ENCODE measurements around the gene KIF17.
"Not testable (repeated sequence)": the region's sequence is repeated elsewhere in the genome, so short reads cannot be mapped to it uniquely, and the experiment has no call there.

Gene KIF17

DNA sequence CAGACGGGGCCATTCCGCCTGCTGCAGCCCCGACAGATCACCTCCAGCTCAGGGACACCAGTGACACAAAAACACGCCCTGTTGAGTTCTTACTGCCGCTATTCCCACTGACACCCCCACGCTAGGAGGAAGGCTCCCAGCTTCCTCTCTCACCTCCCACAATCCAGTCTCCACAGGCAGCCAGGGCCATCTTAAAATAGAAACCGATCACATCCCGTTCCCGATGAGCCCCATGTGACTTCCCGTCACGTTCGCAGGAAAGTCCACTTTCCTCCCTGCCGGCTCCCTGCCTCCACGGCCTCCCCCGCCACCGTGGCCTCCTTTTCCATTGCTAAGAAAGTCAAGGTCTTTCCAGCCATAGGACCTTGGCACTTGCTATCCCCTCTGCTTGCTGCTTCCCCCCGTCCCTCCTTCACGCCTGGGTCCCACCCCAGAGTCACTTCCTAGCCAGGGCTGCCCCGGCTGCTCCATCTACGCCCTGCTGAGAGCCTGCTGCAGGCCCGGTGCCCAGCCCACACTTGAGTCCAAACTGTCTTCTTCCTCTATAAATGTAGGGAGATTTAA, 32.6 kb downstream of the KIF17 start:
- no peak for DNase-seq

DNA sequence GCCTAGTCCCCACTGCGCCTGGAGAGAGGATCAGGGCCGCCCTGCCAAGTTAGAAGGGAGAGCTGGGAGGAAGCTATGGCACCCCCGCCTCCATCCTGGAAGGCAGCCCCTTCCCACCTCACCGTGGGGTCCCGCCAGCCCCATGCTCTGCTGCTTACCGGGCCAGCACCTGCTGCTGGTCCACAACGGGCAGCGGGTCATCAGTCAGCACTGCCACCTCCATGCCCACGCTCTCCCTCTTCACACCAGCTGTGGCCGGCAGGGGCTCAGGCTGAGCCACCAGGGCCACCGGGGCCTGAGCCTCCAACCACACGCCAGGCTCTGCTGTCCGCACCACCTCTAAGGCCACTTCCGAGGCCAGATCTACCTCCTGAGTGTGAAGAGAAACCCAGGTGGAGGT, 33.2 kb downstream of the KIF17 start:
- DNase-seq: no peak

DNA sequence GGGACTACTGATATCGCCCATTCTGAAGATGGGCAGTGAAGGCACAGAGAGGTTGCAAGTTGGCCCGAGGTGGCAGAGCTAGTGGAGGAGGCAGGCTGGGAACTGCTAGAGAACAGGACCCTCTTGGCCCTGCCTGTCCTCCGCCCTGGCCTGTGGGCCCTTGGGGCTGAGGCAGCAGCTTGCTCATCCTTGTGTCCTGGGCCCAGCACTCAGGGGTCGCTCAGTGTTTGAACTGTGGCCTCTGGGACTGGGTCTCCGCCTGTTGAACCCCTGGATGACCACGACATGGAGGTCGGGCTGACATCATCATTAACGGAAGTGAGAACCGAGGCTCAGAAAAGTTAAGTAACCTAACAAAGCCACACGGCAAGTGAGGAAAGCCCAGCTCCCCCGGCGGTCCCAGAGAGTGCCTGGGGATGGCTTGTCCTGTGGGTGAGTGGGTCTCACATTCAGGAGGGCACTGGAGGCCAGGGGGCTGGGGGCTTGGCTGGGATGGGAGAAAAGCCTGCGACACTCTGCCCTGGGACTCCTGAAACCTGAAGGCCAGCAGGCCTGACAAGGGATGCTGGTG, 33.7 kb downstream of the KIF17 start:
- no peak for DNase-seq

GRCh38 chr1:20683614-20684013, 34.2 kb downstream of the KIF17 start:
- no peak for DNase-seq

DNA sequence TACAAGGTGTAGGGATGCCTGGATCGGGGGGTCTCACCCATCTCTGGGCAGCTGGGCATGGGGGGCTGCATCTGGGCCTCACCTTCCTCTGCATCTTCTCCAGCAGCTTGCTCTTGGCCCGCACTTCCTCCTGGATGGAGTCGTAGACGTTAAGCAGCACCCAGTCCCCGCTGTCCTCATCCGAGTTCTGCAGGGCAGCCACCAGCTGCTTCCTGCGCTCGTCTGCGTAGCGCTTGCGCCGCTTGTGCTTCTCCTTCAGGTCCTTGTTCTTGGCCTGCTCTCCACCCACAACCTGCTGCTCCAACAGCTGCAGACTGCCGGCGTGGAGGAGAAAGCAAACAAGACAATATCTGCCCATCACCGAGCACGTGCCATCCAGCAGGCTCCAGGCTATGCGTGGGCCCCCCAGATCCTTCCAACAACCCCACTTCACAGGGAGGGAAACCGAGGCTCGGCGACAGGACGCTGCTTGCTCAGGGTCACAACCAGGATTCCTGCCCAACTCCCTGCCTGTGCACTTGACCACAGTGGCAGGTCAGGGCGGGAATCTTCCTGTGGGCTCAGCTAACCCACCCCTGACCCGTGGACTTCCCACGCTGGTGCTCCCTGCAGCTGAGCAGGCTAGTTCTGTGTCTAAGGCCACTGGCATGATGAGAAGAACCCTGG, 35.1 kb downstream of the KIF17 start:
- no peak for DNase-seq

DNA sequence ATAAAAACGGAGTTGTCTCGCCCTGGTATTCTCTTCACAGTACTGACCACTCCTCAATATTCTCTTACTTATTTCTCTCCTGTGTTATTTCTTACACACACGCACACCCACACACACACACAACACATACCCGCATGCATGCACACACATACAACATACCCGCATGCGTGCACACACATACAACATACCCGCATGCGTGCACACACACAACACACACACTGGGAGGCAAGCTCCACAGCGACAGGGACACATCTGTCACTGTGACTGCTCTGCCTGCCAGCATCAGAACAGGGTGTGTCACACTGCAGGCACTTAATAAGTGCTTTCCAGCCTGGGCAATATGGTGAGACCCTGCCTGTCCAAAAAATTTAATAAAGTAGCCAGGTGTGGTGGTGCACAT, 35.8 kb downstream of the KIF17 start:
- DNase-seq: no peak

- DNase-seq: no peak
These were observed 37.5 kb downstream of the KIF17 start for GRCh38 chr1:20680269-20680668.

GRCh38 chr1:20678599-20678998, 39.2 kb downstream of the KIF17 start:
- no peak for DNase-seq

DNA sequence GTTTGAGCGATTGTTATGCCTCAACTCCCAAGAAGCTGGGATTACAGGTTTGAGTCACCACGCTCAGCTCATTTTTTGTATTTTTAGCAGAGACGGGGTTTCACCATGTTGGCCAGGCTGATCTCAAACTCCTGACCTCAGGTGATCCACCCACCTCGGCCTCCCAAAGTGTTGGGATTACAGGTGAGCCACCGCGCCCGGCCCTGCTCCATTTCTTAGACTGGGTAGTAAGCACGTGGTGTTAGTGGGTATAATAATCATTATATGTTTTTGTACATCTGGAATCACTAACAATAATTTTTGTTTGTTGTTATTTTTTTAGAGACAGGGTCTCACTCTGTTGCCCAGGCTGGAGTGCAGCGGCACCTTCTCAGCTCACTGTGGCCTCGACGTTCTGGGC, 44.2 kb downstream of the KIF17 start:
- not testable (repeated sequence) for DNase-seq

DNA sequence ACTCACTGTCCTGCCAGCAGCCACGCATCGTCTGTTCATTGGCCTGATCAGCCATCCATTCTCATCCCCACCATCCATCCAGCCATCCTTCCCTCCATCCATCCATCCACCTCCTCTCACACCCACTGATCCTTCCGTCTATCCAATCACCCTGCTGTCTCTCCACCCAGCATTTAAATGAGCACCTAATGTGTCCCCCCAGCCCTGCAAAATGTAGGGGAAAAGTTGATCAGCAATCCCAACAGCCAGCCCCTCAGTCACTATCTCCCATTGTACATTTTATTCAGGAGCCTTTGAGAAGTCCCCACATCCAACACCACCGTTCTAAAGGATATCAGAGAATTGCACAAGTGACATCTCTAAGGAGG, 45.6 kb downstream of the KIF17 start:
- DNase-seq: no peak

GRCh38 chr1:20670936-20671335, 46.9 kb downstream of the KIF17 start:
- no peak for DNase-seq

DNA sequence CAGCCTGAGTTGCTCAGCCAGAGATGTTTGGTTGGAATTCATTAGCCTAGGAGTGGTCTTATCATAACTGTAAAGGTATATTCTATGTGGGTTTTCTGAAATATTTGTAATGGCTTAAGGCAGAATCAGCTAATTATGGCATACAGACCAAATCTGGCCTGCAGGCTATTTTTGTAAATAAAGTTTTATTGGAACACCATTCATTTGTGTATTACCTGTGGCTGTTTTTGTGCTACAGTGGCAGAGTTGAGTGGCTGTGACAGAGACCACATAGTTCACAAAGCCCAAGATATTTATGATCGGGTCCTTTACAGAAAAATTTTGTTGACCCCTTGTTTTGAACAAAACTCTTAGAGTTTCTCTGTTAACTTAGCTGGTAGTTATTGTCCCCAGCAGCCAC, 49.2 kb downstream of the KIF17 start:
- DNase-seq: no peak

- peak; percentile 10 for DNase-seq
These were observed 51.0 kb downstream of the KIF17 start for GRCh38 chr1:20666804-20667203.

DNA sequence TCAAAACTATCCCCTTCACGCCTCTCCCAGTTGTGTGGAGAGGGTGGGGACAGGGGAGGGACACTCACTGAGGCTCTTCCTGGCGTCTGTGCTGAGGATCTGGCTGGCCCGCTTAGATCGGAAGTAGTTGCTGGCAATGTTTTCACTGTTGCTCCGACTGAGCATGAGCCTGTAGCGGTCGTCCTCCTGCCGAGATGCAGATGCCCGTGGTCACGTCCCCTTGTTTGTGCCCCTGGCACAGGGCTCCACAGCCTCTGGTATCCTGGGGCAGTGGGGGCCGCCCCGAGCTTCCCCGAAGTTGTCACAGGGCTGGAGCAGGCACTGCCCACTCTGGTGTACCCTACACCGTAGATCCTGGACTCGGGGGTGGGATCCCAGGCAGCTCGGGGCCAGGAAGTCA, 51.7 kb downstream of the KIF17 start:
- DNase-seq: no peak

GRCh38 chr1:20665726-20666125, 52.1 kb downstream of the KIF17 start:
- no peak for DNase-seq

- DNase-seq: no peak
These were observed 53.7 kb downstream of the KIF17 start for GRCh38 chr1:20663969-20664715.

DNA sequence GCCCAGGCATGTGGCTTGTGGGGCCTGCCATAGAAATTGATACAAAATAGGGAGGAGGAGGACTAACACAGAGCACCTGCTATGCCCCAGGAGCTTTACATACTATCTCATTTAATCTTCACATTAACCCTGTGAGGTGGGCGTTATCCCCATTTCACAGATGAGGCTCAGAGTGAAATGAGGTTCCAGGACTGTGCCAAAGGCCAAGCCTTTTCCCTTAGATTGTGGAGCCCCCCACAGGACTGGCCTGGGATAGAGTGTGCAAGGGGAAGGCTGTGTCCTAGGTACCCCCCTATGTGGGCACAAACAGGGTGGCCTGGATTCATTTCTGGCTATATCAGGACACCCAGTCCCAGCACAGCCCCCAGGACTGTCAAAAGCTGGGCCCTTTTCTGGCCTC, 54.4 kb downstream of the KIF17 start:
- DNase-seq: no peak

GRCh38 chr1:20662110-20662475, 55.7 kb downstream of the KIF17 start:
- no peak for DNase-seq

GRCh38 chr1:20661207-20662109, 56.3 kb downstream of the KIF17 start, which contains the start of gene DDOST:
DDOST (minus strand) TSS chr1:20661369; CDS start chr1:20661350, 19 bp downstream.
- DNase-seq: peak; percentile 96

DNA sequence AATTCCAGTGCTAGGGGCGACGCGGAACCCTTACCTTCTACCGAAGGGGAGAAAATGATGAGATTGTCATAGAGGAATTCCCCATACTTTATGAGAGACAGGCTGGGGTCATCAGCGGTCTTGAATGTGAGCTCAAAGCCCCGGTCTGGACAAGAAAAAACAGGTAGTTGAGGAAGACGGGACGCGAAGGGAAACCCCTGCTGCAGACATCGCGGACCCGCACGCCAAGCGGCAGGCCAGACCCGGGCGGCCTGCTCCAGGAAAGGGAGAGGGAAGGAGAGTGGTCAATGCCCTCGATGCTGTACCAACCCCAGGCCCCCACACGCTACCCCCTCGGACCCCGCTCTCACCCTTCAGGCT, 57.0 kb downstream of the KIF17 start:
- peak; percentile 27 for DNase-seq

DNA sequence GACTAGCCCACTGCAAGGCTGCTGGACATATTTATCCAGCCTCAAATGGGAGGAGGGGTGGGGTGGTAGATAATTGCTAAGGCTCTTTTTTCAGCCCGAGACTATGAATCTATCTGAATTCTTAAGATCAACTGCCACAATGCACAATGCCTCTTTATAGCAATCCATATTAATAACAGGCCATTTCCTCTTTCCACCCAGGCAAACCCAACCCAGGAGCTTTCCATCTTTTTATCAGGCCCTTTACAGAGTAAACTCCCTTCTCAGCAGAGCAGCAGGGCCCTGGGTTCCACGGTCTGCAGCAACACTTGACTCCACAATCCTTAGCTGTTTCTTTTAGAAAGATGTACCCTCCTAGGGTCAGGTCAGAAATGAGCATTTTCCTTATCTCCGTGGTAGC, 57.4 kb downstream of the KIF17 start:
- no peak for DNase-seq

DNA sequence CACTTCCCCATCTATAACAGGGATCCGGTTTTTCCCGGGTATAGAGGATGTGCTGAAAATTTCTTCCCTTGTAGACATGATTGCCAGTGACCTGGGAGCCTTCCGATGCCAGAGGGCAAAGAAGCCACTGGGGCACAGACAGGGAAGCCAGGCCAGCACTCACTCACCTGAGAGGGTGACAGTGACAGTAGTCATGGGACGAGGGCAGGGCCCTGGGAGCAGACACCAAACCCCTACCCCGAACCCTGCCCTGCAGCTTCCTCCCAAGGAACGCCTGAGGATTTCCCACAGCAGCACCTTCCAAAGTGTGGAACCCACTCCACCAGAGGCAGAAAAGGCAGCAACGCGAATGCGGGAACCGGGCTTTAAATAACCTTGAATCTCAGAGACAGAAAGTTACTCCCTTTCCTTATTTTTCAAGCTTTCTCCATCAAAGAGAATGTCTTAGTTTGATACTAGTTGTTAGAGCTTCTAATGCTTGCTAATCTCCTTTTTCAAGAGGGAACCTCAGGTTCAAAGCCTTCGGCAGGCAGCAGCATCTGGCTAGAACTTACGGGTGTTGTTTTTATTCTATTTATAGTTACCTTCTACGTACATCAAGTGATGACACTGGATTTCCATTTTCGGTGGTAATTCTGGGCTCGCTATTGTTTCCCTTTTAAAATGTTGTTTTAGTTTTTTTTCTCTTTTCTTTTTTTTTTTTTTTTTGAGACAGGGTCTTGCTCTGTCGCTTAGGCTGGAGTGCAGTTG, 59.5 kb downstream of the KIF17 start:
- DNase-seq: no peak
